Epithelial cell of esophagus (primary cell): ENCODE measurements around the gene NAB2.

Experiments used
- DNase-seq: peaks from one replicate; pipeline ENCODE4 v3.0.0; 2010; ENCODE audit warnings: low read depth
- H3K4me3 ChIP-seq: 2 replicates; pipeline ENCODE4 v1.5.1; 2011; ENCODE audit warnings: mild to moderate bottlenecking, low read length, control low read depth
- TF ChIP-seq, protein P1 (sequence below): IDR thresholded peaks from 2 replicates; pipeline ENCODE4 v1.5.1; 2011; ENCODE audit warnings: low read depth, mild to moderate bottlenecking, low read length, control low read depth, inconsistent platforms; ENCODE audit not compliant: insufficient read depth; ENCODE audit errors: missing control alignments

Gene NAB2

GRCh38 chr12:57130941-57131340 is 42.0 kb downstream of the NAB2 start:
- no peak for DNase-seq
- TF ChIP-seq, protein P1, sequence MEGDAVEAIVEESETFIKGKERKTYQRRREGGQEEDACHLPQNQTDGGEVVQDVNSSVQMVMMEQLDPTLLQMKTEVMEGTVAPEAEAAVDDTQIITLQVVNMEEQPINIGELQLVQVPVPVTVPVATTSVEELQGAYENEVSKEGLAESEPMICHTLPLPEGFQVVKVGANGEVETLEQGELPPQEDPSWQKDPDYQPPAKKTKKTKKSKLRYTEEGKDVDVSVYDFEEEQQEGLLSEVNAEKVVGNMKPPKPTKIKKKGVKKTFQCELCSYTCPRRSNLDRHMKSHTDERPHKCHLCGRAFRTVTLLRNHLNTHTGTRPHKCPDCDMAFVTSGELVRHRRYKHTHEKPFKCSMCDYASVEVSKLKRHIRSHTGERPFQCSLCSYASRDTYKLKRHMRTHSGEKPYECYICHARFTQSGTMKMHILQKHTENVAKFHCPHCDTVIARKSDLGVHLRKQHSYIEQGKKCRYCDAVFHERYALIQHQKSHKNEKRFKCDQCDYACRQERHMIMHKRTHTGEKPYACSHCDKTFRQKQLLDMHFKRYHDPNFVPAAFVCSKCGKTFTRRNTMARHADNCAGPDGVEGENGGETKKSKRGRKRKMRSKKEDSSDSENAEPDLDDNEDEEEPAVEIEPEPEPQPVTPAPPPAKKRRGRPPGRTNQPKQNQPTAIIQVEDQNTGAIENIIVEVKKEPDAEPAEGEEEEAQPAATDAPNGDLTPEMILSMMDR: no peak
- H3K4me3 ChIP-seq: no peak overlapping the region

DNA sequence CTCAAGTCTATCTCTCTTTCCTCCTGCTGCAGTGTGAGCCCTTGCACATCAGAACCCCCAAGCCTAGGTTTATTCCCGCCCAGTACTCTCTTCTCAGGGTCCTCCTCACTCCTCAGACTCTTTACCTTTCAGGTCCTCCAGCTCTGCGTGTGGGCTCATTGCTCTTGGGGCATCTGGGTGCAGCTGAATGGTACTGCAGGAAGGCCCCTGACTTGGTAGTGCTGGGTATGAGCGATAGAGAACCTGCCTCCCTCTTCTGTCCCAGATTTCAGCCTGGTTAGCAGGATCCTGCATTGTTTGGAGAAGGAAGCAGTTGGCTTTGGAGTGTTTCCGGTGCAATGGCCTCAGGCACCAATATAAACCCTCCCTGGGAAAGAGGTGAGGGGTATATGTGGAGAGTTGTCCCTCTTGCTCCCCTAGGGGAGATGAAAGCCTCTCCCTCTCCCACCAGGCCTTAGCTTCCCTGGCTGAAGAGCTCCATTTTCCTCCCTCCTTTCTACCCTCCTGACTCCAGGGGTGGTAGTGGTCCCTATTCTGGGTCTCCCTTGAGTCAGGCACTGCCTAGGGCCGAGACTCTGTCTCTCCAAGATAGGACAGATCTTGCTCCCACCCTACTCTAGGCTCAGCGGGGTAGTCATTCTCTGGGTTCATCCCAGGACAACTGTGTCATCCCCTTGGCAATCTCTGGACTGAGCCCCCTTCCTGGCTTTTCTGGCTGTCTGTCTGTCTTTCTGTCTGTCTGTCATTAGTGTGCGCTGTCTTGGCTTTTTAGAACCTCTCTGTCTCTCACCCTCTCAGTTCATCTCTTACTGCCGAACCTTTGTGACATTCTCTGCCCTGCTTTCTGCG is 43.2 kb downstream of the NAB2 start:
- no peak for DNase-seq
- no peak overlapping the region for H3K4me3 ChIP-seq
- TF ChIP-seq, protein P1: no peak

- H3K4me3 ChIP-seq: no peak overlapping the region
- no peak for DNase-seq
- TF ChIP-seq, protein P1: no peak
These were observed 44.2 kb downstream of the NAB2 start for GRCh38 chr12:57133013-57133569.

DNA sequence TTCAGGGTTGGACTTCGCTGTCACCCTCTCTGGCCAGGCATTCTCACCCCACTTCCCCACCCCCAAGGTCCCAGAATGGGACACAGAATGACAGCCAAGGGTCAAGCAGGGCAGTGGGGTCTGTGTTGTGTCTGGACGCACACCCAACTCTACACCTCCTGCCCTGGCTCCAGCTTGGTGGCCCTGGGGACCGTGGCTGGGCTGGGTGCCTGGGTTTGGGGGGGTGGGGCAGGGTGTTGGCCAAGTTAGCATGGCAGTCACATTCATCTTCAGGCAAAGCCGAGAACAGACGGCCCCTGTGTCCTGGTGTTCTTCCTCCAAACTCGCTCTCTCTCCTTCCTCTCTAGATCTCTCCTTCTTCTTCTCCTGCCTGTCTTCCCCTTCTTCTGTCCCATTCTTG is 45.0 kb downstream of the NAB2 start:
- TF ChIP-seq, protein P1: no peak
- H3K4me3 ChIP-seq: no peak overlapping the region
- no peak for DNase-seq

GRCh38 chr12:57134949-57135348 is 46.0 kb downstream of the NAB2 start:
- H3K4me3 ChIP-seq: no peak overlapping the region
- DNase-seq: no peak
- TF ChIP-seq, protein P1: no peak

GRCh38 chr12:57135527-57136326 is 46.8 kb downstream of the NAB2 start:
- TF ChIP-seq, protein P1: no peak
- no peak overlapping the region for H3K4me3 ChIP-seq
- no peak for DNase-seq
